Measurements from ENCODE around the gene TSC22D3. TPM values are rescaled to one million over a fixed set of nuclear protein-coding genes. Genes with fewer than 3 reads are reported as not detected.
"Not testable (repeated sequence)": the region's sequence is repeated elsewhere in the genome, so short reads cannot be mapped to it uniquely, and the experiment has no call there.

TSC22D3 gene
- total RNA-seq = 93.5 TPM

DNA sequence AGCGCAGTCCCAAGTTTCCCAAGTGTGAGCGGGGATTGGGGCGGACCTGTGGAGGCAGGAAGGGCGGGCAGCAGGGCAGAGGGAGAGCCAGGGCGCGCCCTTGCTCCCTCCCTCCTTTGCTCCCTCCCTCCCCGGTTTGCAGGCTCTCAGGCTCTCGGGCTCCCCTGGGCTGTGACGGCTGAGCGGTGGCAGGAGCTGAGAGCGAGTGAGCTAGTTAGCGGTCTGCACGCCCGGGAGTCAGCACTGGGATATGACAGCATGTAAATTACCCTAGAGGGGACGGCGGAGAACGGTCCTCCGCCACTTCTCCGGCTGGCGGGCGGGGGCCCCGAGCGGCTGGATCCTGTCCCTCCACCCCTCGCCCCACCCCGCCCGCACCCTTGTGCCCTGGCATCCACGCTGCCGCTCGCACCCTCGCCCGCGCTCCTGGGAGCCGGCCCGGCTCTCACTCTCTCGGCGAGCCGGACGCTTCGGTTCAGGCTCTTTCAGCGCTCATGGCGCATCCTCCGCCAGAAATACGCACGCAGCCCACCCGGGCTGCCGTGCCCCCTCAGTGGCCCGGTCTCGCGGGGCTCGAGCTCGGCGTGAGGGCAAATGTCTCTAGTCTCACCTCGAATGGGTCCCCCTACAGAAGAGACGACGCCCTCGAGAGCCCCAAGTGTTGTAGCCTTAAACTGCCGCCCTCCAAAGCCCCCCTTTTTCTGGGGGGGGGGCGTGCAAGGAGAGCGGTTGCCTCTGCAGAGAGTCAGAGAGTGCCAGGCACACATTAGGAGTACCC, at the start of gene TSC22D3:
TSC22D3 (minus strand) TSS at position 54 of the 778 bp plus-strand sequence. CDS start 368 bp downstream, outside the sequence.
- DNase-seq (ENCODE audit: low spot score) (peak; percentile 82), ATAC-seq (peak; percentile 92)
- intact Hi-C loops (cut with DNase I) = loop anchor here (5.0 kb wide), 1 partner anchor 109 kb away; no protein-coding TSS in a partner anchor

DNA sequence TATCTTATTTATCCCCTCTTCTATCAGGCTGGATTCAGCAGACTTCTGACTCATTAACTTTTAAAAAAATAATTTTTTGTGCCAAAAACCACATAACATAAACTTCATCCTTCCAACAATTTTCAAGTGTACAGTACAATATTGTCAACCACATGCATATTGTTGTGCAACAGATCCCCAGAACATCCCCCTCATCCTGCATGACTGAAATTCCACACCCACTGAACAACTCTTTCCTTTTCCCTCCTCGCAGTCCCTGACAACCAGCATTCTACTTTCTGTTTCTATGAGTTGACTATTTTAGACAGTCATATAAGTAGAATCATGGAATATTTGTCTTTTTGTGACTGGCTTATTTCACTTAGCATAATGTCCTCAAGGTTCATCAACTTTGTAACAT, 47.9 kb upstream of the TSC22D3 start:
- DNase-seq (ENCODE audit: low spot score) = no peak
- ATAC-seq = no peak
- intact Hi-C loops (cut with DNase I) = no loop called here

DNA sequence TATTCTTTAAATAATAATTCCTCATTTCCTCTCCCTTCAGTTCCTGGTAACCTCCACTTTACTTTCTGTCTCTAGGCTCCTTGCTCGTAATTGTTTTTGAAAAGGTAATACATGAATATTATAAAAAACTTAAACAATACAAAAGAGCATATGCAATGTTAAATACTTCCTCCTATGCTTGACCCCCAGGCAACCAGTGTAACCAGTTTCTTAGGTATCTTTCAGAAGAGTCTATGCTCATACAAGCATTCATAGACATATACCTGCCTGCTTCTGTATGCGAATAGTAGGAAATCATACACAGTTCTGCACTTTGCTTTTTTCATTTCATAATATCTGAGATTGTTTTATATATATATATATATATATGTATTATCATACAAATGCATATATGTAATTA, 47.5 kb upstream of the TSC22D3 start:
- intact Hi-C loops (cut with DNase I) = no loop called here
- DNase-seq (ENCODE audit: low spot score) (no peak), ATAC-seq (no peak)

- ATAC-seq (no peak), DNase-seq (ENCODE audit: low spot score) (no peak)
- intact Hi-C loops (cut with DNase I) = no loop called here
Measured at GRCh38 chrX:107818900-107819521, 43.4 kb upstream of the TSC22D3 start.

DNA sequence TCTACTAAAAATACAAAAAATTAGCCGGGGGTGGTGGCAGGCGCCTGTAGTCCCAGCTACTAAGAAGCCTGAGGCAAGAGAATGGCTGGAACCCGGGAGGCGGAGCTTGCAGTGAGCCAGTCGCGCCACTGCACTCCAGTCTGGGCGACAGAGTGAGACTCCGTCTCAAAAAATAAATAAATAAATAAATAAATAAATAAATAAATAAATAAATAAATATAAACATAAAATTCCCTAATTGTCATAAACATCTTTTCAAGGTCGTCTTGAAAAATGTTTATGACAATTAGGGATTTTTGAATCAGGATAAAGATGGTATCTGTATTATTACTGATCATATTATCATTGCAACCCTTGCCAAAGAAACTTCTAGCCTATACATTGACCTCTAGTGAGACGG, 34.5 kb upstream of the TSC22D3 start:
- ATAC-seq; intact Hi-C loops (cut with DNase I); DNase-seq (ENCODE audit: low spot score): not testable (repeated sequence)

DNA sequence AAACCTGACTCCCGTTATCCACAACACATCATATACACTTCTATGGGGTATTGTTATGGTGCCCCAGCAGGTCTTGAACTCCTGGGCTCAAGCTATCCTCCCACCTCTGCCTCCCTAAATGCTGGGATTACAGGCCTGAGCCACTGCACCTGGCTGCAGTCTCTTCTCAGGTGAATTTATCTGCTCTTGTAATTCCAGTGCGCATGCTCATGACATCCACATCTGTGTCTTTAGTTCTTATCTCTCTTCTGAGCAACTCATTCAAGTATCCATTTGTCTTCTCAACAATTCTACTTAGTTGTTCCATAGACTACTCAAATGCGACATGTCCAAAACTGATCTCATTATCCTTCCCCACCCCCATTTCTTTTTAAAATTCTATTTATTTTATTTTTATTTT, 29.6 kb upstream of the TSC22D3 start:
- no peak for DNase-seq (ENCODE audit: low spot score)
- intact Hi-C loops (cut with DNase I) = no loop called here
- ATAC-seq = no peak

- ATAC-seq (no peak), DNase-seq (ENCODE audit: low spot score) (no peak)
- intact Hi-C loops (cut with DNase I) = no loop called here
Measured at GRCh38 chrX:107804427-107804826, 28.8 kb upstream of the TSC22D3 start.

- DNase-seq (ENCODE audit: low spot score) (no peak), ATAC-seq (peak; percentile 71)
- intact Hi-C loops (cut with DNase I) = no loop called here
Measured at GRCh38 chrX:107787827-107788226, 12.2 kb upstream of the TSC22D3 start.

- DNase-seq (ENCODE audit: low spot score) = no peak
- intact Hi-C loops (cut with DNase I) = no loop called here
- ATAC-seq = no peak
Measured at GRCh38 chrX:107780525-107780924, 4.9 kb upstream of the TSC22D3 start.

GRCh38 chrX:107777536-107777832, 1.9 kb upstream of the TSC22D3 start, which contains the start of gene NCBP2L:
NCBP2L (plus strand) TSS chrX:107777733; CDS start chrX:107794221, 16,488 bp downstream.
- ATAC-seq (no peak), DNase-seq (ENCODE audit: low spot score) (no peak)
- intact Hi-C loops (cut with DNase I) = loop anchor here (5.0 kb wide), 1 partner anchor 110 kb away; no protein-coding TSS in a partner anchor

DNA sequence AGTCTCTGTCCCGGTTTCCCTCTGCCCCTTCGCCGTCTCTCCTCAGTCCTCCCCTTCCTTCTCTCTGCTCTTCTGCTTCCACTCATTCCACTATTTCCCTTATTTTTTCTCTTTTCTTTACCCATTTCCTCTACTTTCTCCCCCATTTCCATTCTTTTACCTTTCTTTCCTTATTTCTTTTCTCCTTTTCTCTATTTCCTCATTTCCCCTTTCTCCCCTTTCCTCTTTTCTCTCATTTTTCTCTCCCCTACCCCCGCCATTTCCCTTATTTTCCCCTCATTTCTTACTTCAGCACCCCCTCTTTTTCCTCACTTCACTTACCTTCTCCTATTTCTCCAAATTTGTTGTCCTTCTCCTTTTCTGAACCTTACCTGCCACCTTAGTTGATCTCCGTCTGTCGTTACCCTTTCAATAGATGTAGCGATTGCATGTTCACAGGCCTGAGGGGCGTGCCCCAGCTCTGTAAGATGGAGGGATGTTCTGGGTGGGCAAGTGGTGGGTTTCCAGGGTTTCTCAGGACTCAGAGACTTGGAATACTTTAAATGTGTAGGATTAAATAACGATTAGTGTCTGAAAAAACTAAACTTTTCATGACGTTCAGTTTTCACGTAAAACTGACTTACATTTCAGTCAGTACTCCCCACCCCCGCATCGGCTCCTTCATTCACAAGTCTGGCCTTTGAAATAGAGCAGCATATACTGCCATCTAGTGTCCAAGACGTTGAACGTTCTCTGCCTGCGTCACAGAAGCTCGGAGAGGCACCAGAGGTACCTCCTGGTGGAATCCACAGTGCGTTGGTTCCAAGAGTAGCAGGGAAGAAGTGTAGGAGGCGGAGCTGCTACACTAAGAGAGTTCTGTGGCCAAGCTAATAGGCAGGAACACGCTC, 1.3 kb upstream of the TSC22D3 start:
- intact Hi-C loops (cut with DNase I) = loop anchor here (5.0 kb wide), 1 partner anchor 110 kb away; no protein-coding TSS in a partner anchor
- ATAC-seq (peak; percentile 85), DNase-seq (ENCODE audit: low spot score) (peak; percentile 86)

DNA sequence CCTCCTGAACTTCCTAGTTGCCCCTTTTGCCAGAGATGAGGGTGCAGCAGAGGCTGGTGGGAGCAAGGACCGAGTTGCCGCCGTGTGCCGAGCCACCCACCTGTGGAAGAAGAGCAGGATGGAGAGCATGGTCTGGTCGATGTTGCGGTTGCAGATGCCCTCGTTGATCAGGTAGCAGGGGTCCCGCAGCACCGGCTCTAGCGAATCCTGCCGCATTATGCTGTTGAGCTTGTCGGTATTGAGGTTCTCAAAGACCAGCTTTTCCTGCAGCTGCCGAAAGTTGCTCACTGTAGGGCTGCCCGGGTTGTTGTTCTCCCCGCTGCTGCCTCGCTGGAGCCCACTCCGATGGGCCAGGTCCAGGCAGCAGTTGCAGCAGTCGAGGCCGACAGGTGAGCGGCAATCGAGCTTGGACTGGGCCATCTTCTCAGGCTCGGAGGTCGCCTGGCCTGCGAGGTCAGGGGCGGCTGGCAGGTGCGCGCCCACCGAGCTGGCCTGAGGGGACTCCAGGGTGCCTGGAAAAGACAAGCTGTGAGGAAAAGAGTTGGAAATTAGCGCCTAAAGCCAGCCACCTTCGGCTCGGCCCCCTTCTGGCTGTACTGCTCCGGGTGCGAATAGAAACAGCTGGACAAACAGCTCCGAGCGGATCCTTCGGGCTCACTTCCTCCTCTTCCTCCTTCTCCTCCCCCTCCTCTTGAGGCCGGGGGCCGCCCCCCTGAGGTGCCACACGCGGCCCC, 420 bp downstream of the TSC22D3 start:
- DNase-seq (ENCODE audit: low spot score) = no peak
- ATAC-seq = peak; percentile 6
- intact Hi-C loops (cut with DNase I) = loop anchor here (5.0 kb wide), 1 partner anchor 108 kb away; no protein-coding TSS in a partner anchor

- intact Hi-C loops (cut with DNase I) = no loop called here
- DNase-seq (ENCODE audit: low spot score) (no peak), ATAC-seq (no peak)
Measured at GRCh38 chrX:107773906-107774435, 1.6 kb downstream of the TSC22D3 start.

DNA sequence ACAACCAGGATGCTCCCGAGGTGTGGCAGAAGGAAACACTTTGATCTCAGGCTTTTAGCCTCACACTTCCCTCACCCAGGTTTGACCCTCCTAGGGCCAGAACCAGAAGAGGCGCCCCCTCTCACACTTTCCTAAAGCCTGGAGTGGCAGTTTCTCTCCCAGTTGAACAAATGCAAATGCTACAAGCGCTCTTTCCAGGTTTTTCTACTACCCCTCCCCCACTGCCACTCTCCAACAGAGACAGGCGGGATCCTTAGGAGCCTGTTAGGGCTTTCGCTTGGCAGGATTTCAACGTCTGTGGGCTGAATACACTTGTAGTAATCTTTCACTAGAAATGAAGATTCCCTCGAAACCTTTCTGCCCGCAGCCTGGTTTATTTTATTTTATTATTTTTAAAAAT, 2.4 kb downstream of the TSC22D3 start:
- ATAC-seq (no peak), DNase-seq (ENCODE audit: low spot score) (no peak)
- intact Hi-C loops (cut with DNase I) = no loop called here

DNA sequence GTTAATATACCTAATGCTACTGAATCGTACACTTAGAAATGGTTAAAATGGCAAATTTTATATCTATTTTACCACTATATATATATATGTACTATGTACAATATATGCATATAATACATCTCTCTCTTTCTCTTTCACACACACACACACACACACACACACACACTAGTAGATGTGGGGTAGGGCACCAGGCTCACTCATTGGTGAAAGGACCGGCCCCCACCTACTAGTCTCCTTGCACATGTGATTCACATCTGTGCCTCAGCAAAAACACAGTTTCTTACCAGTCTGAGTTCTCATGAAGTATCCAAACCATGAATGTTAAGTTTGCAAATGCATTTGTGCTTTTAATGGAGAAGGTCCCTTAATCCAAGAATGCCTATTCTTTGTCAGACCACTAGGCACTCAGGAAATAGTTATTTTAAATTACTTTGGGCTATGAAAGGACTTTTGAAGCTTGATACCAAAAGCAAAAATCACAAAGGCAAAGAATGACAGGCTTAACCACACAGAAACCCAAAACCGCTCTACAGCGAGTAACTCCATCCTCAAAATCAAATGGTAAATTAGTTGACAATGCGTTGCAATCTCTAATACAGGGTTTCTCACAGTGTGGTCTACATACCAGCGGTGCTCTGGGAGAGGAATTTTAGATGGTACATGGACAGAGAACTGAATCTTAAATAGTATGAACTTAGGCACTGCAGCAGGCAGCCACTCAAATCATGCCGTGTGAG, 5.8 kb downstream of the TSC22D3 start:
- intact Hi-C loops (cut with DNase I) = no loop called here
- ATAC-seq (no peak), DNase-seq (ENCODE audit: low spot score) (no peak)

DNA sequence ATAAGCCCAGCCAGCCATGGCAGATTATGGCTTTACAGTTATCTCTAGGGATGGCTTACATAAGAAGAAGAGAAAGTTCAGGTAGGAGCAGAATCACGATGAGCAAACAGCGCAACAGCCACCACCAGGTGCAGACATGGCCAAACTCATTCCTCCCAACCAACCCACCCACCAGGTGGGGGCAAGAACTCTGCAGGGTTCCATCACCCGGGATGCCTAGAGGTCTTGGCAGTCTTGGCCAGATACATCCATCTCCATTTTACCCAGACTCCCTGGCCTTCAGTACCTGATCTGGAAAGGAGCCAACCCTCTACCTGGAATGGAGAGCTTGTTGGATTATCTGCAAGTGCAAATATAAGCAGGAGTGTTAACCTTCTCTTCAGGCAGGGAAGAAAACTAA, 7.5 kb downstream of the TSC22D3 start:
- intact Hi-C loops (cut with DNase I) = no loop called here
- DNase-seq (ENCODE audit: low spot score) (no peak), ATAC-seq (no peak)

GRCh38 chrX:107766470-107767150, 9.0 kb downstream of the TSC22D3 start:
- ATAC-seq (peak; percentile 93), DNase-seq (ENCODE audit: low spot score) (peak; percentile 69)
- intact Hi-C loops (cut with DNase I) = no loop called here
